Testis (tissue), 2 donors: ENCODE results near the gene GP1BA.

ENCODE experiments used
- POLR2A ChIP-seq: fragments of 450-650 bp; IDR thresholded peaks from one replicate; pipeline ENCODE4 v1.6.1; 2017; ENCODE audit warnings: antibody characterized with exemption, mild to moderate bottlenecking, moderate library complexity
- TF ChIP-seq, protein P1 (sequence below), 3 experiments: fragments of 450-650 bp in 2 of 3; fragments of 200-600 bp in 1 of 3; sonication (generic) in 1 of 3; IDR thresholded peaks; one replicate each; pipeline ENCODE4 v1.5.1; 2016 to 2019; ENCODE audit warnings: antibody characterized with exemption in 3 of 3, mild to moderate bottlenecking in 2 of 3, moderate library complexity in 1 of 3

DNA sequence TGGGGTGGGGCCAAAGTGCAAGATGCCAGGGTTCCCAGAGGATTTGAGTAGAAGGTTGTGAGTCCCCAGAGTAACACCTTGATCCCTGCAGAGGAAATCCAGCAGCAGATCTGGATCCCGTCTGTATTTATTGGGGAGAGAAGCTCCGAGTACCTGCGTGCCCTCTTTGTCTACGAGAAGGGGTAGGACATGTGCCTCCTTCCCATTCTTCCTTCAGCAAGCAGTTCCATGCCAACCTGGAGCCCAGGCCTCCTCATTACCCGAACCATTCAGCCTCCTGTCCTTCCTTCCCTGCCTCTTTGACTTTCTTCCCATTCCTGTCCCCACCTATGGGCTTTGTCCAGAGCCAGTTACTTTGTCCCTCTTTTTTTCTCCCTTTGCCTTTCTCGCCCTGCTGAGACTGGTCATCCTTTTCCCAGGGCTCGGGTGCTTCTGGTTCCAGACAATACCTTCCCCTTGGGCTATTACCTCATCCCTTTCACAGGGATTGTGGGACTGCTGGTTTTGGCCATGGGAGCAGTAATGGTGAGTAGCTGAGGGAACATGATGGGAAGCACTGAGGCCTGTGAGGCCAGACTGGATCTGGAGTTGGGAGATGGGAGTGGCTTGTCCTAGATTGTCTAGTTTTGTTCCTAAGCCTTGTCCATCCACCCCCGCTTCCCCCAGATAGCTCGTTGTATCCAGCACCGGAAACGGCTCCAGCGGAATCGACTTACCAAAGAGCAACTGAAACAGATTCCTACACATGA is 10.9 kb downstream of the GP1BA start:
- no peak for TF ChIP-seq POLR2A
- TF ChIP-seq, protein P1, sequence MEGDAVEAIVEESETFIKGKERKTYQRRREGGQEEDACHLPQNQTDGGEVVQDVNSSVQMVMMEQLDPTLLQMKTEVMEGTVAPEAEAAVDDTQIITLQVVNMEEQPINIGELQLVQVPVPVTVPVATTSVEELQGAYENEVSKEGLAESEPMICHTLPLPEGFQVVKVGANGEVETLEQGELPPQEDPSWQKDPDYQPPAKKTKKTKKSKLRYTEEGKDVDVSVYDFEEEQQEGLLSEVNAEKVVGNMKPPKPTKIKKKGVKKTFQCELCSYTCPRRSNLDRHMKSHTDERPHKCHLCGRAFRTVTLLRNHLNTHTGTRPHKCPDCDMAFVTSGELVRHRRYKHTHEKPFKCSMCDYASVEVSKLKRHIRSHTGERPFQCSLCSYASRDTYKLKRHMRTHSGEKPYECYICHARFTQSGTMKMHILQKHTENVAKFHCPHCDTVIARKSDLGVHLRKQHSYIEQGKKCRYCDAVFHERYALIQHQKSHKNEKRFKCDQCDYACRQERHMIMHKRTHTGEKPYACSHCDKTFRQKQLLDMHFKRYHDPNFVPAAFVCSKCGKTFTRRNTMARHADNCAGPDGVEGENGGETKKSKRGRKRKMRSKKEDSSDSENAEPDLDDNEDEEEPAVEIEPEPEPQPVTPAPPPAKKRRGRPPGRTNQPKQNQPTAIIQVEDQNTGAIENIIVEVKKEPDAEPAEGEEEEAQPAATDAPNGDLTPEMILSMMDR (IDR thresholded peaks at IDR 0.05) = no peak
